Epidermal melanocyte (primary cell): ENCODE results near the gene MAGI2.

Experiments
- DNase-seq: peaks from one replicate; pipeline ENCODE4 v3.0.0; 2011; ENCODE audit warnings: low spot score; ENCODE audit not compliant: insufficient read length

The MAGI2 gene

DNA sequence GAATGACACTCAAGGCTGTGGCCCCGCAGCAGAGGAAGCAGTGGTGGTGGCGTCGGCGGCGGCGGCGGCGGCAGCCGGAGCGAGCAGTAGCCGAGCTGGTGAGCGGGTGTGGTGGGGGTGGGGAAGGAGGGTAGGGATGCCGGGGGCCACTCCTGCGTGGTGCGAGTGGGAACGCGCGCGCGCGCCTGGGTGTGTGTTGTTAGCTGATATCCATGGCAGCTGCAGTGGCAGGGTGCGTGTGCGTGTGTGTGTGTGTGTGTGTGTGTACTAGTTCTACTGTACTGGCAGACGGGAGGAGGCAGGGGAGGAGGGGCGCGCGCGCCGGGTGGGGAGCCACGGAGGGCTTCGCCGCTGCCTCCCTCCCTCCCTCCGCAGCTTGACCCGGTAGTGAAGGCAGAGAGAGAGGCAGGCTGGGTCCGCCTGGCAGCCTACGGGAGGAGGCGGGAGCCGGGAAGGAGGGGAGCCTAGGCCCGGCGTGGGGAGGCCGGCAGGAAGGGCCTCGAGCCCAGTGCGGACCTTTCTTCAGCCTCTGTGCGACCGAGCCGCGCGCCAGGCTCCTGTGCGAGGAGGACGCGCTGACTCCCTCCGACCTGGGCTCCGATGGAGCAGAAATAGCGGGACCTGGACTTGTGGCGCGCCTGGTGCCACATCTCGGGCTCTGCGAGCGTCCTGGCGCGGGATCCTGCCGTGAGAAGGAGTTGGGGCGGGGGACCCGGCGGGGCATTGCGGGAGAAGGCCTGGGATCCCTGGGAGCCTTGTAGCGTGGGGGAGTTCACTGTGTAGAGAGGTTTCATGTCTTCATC, at the start of gene MAGI2:
Gene MAGI2 (minus strand): TSS at position 110 of the 803 bp plus-strand sequence. CDS start 347 bp downstream, outside the sequence.
- DNase-seq: peak; percentile 57

DNA sequence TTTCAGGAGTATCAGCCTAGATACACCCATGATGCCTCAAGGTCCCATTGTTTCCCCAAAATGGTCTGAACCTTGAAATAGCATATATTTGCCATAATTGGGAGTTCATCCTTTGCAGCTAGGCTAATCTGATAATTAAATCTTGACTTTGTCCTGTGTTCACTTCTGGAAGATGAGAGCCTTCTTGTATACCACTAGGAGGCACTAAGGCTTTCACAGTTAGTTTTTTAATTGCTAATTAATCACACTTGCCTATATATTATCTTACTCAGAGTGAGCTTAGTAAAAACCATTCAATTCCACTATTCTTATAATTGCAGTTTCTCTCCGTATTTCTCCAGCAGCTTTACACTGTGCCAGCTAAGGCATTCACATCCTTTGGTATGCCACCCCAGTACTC, 48.7 kb upstream of the MAGI2 start:
- DNase-seq: no peak

DNA sequence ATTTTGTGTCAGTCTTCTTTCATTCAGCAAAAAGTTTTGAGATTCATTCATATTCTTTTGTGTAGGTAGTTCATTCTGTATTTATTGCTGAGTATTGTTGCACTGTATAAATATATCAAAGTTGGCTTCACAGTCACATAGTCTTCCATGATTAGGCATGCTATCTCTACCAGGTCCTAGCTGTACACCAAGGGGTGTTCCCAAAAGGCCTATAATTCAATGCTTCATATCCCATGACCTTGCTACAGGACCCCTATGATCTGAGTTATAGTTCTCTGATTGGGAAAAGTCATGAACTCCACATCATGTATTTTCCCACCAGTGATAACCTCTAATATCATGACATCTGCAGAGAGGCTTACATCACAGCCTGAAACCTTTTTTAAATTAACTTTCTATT, 47.3 kb upstream of the MAGI2 start:
- DNase-seq: no peak

DNA sequence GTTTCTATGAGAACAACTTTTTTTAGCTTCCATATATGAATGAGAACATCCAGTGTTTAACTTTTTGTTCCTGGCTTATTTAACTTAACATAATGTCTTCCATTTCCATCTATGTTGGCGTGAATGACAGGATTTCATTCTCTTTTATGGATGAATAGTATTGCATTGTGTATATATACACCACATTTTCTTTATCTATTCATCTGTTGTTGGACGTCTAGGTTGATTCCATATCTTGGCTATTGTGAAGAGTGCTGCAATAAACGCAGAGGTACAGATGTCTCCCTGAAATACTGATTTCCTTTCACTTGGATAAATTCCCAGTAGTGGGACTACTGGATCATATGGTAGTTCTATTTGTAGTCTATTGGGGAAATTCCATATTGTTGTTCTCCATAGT, 44.3 kb upstream of the MAGI2 start:
- no peak for DNase-seq

DNA sequence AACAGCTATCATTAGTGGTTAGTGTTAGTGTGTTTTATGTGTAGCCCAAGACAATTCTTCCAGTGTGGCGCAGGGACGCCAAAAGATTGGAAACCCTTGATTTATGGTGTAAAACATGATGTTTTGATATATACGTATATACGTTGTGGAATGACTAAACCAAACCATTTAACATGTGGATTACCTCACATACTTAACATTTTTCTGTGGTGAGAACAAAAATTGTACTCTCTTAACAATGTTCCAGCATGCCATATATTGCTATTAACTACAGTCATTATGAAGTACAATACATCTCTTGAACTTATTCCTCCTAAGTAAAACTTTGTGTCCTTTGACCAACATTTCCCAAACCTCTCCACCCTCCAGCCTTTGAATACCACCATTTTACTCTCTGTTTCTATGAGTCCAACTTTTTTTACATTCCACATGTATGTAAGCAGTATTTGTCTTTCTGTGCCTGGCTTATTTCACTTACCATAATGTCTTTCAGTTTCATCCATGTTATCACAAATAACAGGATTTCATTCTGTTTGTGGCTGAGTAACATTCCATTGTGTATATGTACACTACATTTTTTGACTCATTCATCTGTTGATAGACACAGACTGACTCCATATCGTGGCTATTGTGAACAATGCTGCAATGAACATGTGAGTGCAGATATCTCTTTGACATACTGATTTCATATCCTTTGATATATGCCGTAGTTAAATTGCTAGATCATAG, 42.2 kb upstream of the MAGI2 start:
- DNase-seq: no peak

DNA sequence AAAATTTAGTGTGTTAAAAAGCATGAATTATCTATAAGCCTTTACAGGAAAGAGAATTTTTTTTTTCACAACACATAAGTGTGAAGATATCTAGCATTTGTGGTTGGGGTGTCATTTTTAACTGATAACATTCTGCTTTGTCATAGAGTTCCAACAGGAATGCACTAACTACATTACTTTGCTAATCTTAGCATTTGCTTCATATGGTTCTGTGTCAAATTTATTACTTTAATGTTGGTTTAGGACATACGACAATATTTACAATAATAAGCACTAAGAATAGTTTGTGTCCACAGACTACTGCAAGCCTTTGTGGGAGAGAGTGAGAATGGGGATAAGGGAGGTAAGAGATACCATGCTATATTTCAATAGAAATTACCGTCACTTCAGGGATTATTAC, 40.6 kb upstream of the MAGI2 start:
- DNase-seq: no peak

DNA sequence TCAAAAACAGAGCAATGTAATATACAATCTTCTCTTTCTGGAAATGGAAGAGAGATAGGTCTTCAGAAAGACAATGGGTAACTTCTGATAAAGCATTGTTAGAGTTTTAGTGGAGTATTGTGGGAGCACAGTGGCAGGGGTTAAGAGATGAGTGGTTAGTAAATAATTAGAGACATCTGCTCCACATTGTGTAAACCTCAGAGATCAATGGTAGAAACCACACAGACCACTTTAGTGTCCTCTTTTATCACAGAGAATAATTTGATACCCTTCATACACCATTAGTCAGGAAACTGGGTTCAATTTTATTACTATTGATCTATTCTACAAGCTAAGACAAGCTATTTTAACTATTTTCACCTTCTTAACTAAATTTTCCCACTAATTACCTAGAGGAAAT, 35.9 kb upstream of the MAGI2 start:
- no peak for DNase-seq

DNA sequence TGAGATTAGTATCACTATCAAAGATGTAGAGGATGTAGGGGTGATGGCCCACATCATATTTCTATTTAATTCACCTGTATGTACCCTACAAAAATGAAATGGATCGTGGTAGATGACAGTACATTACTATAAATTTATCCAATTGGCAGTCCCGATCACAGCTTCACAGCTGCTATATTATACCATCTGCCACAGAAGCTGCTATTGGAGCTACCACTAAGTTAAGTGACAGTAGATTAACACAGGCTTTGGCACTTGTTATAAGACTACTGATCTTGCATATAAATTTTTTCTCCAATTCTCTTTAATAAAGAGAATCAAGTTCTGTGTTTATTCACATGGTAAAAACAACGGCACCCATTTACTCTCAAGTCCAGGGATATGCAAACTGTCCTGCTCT, 24.9 kb upstream of the MAGI2 start:
- DNase-seq: no peak

DNA sequence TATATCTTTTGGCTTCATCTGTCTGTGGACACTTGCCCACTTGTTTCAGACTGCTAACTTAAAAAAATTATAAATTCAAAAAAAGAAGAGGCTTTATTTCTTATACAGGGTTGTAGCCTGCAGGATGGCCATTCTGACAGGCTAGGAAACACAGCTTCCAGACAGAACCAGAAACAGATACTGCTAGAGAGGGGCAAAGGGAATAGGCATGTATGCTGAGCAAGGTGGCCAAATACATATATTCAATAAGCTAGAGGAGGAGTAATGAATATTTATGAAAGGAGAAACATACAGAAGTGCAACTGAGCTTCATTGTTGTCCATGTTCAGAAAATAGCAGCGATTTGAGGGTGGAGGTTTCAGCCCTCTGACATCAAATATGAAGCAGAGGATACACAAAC, 22.0 kb upstream of the MAGI2 start:
- DNase-seq: no peak

DNA sequence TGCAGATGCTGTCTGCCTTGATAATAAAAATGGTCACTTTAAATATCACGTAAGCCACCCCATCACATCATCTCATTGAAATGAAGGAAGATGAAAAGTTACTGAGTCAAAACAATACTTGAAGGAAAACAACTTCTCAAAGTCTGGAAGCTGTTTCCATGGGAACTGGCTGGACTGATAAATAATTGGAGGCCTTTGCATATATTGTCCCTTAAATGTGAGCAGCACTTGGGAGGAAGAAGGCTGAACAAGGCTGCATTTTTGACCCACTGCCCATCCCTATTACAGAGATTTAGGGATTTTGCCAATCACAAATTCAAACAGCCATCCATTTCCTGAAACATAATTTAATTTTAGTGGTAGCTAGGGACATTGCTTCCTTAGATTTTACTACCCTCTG, 18.2 kb upstream of the MAGI2 start:
- no peak for DNase-seq

DNA sequence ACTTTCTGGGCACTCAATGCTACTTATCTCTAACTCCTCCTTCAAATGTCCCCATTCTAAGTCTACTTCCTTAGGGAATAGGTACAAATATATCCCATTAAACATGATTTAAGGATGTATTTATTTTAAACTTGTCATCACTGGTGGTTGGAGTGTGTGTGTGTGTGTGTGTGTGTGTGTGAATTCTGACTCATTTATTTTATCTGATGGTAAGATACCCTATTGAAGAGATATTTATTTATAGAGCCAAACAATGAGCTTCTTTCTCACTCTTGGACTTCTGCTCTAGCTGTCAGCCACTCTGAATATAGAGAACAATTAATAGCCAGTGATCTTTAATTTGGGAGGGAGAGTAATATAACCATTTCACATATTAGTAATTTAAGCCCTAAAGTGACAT, 17.8 kb upstream of the MAGI2 start:
- DNase-seq: no peak

DNA sequence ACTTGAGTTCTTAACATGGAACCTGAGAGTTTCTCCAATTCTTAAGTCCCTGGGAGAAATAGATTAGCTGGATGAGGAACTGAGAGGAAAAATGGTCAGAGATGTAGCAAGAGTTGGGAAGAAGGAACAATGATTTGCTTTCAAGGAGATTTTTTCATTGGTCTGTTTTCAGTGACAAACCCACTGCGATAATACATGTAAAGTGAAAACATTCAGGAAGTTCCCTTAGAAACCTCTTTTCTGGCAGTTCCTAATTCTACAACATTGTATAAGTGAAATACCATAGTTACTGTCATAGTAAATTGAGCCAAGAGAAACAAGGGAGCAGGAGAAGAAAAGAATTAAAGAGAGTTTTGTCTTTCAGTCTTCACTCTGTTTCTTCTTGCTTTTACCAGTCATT, 12.1 kb upstream of the MAGI2 start:
- DNase-seq: no peak

DNA sequence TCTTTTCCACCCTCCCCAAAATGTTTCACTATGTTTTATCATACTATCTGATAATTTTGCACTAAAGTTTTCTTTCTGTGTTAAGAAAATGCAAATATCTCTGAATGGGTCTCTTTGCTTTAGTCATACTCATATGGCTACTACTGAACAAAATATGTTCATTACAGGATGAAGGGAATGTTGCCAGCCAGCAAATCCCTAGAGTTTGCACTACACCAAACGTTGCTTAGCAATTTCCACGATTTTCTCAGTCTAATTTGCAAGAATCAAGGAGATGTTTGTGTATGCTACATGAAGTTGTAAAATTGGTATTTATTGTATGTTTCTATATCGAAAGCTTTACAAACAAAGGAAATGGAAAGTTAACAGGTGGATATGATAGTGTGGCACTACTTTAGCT, 10.6 kb upstream of the MAGI2 start:
- DNase-seq: no peak

DNA sequence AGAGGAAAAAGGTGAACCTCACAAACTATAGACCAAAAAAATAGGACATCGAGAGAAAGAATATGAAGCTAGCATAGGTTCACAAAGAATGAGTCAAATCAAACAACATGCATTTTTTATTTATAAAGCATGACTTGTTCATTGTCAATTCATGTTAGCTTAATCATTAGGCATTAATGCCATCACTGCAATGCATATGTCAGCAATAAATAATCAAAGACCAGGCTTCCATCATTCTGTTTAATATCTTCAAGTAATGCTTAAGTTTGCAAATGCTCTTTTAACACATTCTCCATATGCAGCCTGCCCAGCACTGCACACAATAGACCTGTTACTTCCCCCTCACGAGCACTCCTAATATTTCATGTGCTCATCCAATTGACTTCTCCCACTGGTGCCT, 8.9 kb upstream of the MAGI2 start:
- no peak for DNase-seq

DNA sequence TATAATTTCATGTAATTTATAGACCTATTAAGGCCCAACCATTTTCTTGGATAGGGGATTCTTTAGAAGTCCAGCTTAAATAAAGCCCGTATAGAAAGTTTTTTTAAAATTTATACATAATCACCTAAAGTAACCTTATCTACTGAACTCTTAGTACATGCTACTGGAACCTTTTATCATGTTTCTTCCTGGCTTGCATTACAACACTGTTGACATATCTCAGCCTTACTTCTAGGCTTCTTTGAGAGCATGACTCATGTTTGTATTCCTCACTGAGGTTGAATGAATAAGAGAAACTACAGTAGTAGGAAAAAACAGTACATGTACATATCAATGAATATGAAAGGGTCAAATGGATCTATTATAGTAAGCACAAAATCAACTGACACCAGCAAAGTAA, 8.2 kb upstream of the MAGI2 start:
- DNase-seq: no peak

DNA sequence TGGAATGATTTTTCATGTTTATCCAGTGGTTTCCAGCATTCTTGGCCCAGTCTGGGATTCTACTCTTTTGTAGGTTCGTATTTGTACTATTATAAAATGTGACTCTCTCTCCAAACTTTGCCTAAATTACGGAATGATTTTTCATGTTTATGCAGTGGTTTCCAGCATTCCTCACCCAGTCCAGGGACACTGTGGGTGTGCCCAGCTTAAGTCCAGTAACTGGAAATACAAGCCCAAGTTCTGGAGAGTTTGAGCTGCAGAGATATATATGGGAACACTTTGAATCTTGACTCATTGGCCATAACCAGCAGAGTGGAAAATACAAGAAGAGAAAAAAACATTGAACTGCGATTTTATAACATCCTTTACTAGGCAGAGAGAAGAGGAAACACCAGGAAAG, 5.9 kb upstream of the MAGI2 start:
- DNase-seq: no peak

DNA sequence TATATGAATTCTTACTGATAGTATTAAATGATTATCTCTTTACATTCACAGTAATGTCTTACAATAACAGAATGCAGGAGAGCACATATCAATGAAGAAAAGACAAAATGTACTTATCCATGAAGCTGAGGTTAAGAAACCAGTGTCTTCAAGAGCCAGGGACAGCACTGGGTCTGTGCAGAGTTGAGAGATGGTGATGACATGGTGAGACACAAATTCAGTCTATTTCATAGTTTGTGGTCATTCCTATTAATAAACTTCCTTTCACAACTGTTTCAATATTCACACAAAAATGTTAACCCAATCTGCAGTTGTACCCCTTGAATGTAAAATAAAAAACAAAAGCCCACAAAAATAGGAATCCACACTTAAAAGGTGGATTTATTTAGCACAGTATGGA, 5.3 kb upstream of the MAGI2 start:
- no peak for DNase-seq

DNA sequence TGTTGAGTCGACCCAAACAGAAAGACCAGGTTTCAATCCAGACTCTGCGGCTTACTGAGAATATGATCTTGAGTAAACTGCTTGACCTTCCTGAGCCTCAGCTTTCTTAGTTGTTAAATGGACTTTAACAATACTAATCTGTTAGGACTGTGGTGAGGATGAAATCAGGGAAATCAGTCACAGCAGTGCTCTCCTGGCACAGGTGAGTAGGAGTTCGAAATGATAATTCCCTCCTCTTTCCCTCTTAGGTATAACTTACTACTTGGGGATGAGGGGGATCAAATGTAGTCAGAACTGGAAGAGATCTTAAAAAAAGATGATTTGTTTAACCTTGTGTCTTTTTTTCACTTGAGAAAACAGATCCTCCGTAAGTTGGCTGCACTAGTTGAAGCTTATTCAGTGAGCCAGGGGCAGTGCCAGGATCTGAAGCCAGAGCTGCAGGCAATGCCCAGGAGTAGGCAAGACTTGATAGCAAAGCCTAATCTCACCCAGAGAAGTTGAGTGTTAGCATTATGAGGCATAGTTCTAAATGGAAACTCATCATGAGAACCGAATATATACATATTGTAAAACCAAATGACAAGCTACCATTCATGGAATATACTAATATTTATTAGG, 1.8 kb upstream of the MAGI2 start:
- DNase-seq: no peak

DNA sequence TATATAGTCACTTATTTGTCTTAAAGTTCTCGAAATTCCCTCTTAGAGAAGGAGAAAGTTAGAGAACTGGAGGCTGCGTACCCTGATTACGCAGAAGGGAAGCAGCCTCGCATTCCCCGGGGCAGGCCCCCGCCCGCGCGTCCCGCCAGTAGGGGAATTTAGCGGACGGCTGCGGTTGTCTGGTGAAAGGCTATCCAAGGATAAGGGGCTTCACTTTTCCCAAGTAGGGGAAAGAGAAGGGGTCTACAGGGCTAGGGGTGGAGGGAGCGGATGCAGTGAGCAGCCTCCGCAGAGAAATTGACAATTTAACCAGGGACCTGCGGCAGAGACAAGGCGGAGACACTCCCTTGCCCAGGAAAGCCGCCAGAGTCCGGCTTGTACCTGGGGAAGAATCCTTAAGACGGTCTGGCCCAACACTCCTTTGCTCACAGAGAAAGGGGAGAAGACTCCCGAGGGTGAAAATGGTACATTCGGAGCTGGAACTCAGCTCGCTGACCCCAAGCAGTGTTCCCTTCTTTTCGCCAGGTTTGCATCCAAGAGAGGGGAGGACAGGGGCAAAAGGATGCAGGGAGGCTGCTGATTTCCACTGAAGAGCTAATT, 994 bp upstream of the MAGI2 start:
- DNase-seq: no peak

DNA sequence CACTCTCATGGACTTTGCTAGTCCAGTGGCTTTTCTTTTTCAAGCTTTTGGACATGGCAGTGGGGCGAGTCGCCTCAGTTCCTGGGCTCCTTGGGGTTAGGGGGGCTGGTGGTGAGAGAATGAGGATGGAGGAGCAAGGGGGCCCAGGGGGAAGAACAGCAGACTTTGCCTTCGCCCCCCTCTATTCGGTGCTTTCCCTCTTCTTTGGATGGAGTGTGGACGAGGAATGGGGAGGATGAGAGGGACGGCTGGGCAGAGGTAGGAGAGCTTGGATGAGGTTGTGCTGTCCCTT, 255 bp downstream of the MAGI2 start:
- DNase-seq: no peak

DNA sequence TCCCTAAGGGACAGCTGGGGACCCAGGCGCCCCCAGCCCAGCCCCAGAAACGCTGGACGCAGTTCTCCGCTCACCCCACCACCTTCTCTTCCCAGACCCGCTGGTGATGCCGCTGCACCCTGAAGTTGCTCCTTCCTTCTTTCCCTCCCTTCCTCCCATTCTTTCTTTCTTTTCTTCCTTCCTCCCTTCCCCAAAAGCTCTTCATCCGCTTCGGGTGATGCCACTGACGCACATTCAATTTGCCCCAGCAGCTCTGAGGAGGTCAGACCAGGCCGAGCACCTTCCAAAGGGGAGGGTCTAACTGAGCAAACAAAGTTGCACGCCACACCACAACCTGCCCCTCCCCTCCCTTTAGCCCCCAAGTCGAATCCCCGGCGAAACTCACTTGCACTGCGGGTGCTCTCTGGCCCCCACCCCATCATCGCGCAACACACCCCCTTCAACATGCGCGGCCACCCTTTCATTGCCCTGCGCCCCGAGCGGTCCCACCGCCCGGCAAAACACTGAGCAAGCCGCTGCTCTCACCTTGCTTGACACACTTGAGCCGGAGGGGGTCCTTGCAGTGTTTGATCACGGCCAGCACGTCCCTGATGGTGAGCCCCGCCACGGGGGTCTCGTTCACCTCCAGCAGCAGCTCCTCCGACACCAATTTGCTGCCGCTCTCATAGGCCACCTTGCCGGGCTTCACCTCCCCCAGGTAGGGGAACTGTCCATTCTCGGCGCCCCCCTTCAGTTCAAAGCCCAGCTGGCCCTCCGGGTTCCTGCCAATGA, 787 bp downstream of the MAGI2 start:
- DNase-seq: no peak

DNA sequence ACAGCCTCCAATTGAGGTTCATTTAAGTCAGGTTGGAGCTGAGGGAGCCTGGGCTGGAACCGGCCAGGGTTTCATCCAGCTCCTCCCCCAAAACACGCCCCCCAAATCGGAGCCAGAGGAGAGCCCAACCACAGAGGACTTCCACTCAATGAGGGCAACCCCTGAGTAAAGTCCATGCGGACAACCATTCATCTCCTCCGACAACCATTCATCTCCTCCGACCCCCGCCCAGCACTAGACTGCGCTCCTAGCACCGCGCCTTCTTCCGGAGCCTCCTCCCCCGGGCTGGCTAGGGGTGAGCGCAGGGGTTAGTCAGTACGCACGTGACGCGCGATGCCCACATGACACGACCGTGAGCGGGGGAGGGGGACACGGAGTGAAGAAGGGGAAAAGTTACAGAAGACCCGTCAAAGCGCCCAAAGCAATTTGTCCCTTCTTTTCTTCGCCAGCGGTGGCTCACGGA, 1.4 kb downstream of the MAGI2 start:
- DNase-seq: peak; percentile 74
